Ramos (cell line): ENCODE data around the gene RAB25.
"Not testable (repeated sequence)": the region's sequence is repeated elsewhere in the genome, so short reads cannot be mapped to it uniquely, and the experiment has no call there.

ENCODE experiments used
- in situ Hi-C: fragments of 300-500 bp; cut with MboI; formaldehyde crosslinking; loops from one replicate; pipeline ENCODE4 v1.14.3; 2022; ENCODE audit warnings: low sequenced_read_pairs; ENCODE audit not compliant: unreplicated experiment

RAB25 gene

DNA sequence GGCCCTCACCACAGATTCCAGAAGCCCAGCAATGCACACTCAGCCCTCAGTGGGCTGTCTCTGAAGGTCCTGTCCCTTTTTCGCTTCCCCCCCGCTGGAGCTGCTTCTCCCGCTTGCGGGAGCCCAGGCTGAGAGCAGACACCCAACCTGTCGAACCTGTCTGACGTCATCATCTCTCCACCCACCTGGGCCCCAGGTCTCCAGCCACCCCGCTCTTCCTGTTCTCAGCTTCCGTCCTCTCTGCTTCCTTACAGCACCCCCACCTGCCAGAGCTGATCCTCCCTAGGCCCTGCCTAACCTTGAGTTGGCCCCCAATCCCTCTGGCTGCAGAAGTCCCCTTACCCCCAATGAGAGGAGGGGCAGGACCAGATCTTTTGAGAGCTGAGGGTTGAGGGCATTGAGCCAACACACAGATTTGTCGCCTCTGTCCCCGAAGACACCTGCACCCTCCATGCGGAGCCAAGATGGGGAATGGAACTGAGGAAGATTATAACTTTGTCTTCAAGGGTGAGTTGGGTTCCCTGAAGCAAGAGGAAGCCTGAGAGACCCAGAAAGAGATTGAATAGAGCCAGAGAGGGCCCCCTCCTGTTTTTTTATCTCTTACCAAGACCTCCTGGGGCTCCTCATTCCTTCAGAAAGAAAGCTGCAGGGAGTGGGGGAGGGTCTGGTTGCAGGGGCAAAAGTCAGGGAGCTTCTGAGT is at the start of gene RAB25:
RAB25 (plus strand) TSS at position 224 of the 700 bp plus-strand sequence; CDS start at position 465, 241 bp downstream.
- in situ Hi-C loops: loop anchor here (10.0 kb wide), 1 partner anchor 126 kb away; the partner anchor contains the start of gene KHDC4

DNA sequence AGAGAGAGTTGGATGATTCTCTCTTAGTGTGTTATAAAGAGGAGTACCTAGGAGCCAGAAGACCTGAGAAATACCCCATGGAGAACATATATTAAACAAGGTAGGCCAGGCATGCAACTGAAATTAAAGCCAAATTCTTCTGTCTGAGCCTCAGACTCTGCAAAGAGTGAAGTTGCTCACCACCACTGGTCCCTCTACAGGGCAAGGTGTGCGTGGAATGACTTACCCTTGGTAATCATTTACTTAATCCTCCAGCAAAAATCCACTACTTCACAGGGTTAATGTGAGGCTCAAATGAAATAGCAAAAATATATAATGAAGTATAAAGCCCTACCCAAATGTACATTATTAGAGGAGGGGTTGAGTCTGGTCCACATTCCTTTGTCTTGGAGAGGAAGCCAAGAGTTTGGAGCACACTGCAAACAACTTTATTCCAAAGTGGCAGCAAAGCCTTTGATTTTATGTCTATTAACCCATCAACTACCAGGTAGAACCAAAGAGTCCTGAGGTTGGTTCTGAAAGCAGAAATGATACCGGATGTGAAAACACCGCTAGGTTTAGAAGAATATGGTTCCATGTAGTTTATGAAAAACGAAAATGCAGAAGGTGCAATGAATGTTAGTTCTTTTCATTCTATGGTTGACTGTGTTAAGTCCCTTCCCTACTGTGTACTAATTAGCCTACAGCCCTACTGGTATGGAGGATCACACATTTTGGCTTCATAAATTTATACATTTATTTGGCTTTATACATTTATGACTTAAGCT is 48.7 kb upstream of the RAB25 start:
- in situ Hi-C loops: no loop called here

DNA sequence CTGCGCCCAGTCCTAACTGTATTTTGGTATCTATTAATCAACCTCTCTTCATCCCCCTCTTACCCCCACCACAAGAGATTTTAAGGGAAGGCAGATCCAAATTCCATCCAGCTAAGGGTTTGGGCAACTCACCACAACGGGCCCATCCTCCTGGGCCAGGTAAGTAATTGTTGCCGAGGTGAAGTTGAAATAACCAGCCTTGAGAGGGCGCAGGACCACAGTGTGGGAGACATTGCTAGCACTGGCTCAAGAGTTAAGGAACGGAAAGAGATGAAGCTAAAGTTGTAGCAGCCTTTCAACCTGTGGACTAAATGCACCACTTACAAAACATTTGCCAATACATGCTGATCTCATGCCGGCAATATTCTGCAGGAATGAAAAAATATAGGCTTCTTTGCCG is 46.1 kb upstream of the RAB25 start:
- in situ Hi-C loops: no loop called here

DNA sequence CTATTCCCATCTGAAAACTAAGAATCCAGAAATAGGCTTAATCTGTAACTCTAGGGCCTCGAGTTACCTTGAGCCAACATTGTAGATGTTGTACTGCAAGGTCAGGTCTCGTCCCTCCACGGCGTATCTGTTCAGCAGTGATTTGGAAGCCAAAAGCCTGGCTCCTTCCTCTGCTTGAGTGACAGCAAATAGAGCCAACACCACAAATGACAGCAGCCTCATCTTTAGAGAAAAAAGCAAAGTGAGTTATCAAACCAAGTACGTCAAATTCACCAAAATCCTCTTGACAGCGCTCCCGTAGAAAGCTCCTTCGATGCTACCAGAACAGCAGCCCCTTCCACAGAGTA is 41.0 kb upstream of the RAB25 start:
- in situ Hi-C loops: no loop called here

DNA sequence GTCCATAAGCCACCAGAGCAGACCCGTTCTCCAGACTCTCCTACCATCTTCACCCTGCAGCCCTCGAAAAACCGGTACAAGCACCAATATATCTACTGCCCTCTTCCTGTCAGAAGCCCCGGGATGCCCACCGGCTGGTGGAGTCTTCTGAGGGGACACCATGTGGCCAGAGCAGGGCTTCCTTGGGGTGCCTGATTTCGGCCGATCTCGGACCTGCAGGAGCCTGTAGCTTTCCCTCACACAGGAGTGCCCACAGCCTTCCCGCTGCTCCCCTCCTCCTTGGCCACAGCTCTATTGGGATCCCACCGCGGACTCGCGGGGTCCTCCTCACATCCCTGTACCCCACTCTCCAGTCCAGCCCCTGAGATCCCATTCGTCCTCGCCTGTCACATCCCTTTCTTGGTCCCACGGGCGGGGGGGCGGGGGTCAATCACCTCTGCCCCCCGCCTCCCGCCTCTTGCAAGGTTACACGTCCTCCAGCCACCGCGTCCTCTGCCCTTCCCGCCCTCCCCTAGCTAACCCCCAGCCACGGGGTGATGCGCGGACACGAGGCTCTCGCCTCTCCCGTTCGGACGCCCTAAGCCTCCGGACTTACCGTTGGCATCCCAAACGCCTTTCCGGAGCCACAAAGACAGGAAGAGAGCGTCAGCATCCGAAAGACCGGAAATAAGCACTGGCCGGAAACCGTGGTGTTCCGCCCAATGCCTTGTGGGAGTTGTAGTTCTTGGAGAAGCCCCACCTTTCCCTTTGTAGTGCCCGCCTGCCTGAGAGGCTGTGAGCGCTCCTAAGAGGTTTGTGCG is 40.5 kb upstream of the RAB25 start, which contains the start of gene SSR2:
SSR2 (minus strand) TSS at position 659 of the 800 bp plus-strand sequence. CDS start 784 bp downstream, outside the sequence.
- in situ Hi-C loops: no loop called here

DNA sequence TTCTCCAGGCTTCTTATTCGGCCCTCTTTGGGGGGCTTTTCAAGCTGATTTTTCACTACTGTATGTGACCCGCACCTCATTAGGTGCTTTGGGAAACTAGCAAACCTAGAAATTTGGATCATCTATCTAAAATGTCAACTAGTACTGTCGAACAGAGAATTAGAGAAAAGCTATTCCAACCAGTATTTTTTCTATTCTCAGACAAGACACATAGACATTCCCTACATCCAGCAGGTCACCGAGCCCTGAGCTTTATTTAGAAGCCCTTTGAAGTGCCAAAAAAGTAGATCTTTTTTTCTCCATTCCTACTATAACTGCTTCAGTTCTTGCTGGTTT is 39.9 kb upstream of the RAB25 start:
- in situ Hi-C loops: no loop called here

DNA sequence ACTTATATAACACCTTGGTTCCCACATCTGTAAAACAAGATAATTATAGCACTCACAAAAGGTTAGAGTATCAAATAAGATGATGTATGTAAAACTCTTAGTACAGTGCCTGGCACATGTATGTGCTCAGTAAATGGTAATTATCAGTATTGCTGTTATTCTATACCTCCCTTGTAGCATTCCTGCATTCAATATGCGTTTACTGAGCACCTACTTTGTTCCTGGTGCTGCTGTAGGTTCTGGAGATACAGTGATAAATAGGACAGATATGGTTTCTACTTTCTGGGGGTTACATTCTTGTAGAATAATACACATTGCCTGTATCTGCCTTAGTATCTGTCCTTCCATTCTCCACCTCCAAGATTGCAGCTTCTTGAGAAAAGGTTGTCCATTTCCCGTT is 39.0 kb upstream of the RAB25 start:
- in situ Hi-C loops: no loop called here

DNA sequence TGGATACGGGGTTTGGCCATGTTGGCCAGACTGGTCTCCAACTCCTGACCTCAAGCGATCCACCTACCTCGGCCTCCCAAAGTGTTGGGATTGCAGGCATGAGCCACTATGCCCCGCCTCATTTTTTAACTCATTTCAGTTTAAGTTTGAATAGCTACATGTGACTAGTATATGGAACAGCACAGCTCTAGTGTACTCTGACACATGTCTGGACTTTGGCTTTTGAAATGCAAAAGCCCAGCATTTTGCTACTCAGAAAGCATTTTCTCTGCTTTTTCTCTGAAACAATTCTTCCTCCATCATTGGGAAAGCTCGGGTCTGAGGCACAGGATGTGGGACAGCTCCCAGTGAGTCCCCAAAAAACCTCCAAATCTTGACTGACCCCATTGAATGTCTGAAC is 36.2 kb upstream of the RAB25 start:
- in situ Hi-C loops: no loop called here

DNA sequence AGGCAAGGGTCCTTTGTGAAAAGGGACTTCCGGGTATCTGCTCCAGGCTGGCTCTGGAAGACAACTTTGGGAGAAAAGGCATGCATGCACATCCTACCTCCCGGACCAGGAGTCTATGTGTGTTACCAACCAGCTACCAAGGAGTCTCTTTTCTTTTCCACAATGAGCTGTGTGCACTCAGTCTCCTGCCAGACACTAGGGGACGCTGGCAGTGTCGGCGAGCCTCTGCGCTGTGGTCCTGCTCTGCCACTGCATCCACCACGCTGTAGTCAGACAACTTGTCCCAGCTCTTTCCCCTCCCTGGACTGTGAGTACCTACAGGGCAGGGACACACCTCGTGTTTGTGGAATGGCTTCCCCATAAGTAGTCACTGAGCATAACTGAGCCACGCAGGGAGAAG is 35.1 kb upstream of the RAB25 start:
- in situ Hi-C loops: no loop called here

DNA sequence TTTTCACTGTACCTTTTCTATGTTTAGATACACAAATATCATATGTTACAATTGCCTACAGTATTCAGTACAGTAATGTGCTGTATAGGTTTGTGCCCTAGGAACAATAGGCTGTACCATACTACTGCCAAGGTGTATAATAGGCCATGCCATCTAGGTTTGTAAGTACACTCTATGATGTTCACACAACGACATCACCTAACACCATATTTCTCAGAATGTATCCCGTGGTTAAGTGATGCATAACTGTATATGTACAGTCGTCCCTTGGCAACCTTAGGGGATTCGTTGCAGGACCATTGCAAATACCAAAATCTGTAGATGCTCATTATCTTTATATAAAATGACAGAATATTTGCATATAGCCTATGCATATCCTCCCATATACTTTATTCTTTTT is 34.4 kb upstream of the RAB25 start:
- in situ Hi-C loops: no loop called here

DNA sequence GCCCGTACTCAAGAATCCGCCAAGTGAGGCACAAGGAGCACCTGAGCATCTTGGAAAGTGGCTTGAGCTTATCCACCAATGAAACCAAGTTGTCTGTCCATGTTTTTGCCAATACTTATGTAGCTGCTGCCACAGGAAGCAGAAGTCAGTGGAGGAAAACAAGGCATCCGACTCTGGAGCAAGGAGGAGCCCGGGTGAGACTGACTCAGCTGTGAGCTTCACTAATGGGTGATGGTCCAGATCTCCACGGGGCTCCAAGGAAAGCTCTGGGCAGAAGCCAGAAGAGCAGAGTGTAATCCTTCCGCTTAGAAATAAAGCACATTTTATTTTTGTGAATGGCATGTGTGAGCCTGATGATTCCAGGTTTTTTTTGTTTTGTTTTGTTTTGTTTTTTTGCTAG is 27.9 kb upstream of the RAB25 start:
- in situ Hi-C loops: no loop called here

DNA sequence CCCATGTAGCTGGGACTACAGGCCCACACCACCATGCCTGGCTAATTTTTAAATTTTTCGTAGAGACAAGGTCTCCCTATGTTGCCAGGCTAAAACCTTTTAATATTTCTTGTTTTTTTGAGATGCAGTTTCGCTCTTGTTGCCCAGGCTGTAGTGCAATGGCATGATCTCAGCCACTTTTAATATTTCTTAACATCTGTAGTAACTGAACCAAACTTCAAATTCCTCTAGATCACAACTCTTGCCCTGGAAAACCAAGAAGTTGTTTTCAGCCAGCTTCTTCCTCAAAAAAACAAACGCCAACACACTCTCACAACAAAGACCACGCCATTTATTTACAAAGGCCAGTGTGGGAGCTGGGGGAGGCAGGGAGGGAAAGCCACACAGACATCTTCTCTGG is 26.0 kb upstream of the RAB25 start:
- in situ Hi-C loops: not testable (repeated sequence)

DNA sequence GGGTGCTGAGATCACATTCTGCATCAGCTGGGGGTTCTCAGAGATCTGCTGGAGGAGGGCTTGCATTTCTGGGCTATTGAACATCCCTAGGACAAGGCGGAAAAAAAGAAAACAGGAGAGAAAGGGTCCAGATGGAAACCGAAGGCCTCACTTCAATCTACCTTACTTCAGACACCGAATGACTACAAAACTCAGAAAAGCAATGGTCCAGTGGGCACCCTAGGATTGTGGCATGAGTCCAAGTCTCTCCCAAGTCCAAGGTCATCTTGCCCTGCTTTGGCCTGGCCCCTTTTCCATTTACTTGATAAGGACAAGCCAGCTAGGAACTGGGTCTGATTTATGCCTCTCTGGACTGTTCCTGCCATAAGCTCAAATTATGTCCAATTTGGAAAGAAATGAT is 18.1 kb upstream of the RAB25 start:
- in situ Hi-C loops: no loop called here

DNA sequence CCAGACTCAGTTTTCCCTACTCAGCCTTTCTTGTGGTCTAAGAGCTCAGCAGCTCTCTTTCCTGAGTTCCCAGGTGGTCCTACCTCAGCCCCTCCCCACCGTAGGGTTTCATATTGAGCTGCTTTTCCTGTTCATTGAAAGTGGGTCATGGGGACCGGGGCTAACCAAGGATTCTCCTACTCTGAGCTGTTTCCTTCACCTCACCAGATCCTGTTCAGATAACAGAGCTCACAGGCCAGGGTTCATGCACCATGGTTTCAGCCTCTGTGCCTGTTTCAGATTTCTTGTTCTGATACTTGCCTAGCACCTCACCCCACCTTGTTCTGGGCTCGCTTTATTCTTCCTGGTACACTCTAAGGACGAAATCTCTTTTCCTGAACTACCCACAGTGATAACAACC is 15.9 kb upstream of the RAB25 start:
- in situ Hi-C loops: no loop called here

DNA sequence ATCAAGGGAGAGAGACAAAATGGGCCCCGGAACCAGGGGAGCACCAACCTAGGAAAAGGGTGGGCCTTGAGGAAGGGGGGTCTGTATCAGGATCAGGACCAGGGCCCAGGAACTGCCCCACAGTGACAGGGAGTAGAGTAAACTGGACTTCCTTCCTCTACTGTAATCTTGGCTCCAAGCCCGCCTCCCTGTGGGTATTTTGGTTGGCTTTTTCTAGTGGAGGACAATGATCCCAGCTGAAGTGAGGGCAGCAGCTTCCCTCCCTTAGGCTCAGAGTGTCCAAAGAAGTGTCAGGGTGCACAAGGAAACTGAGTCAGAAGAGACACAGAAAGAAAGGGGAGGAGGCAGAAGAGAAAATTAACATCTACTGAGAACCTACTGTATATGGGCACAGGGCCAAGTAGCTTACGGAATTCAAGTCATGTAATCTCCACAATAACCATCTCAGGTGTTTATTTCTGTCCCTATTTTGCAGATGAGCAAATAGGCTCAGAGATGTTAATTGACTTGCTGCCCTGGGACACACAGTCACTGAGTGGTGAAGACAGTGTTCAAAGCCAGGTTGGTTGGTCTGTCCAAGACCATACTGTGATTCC is 12.2 kb upstream of the RAB25 start:
- in situ Hi-C loops: no loop called here

DNA sequence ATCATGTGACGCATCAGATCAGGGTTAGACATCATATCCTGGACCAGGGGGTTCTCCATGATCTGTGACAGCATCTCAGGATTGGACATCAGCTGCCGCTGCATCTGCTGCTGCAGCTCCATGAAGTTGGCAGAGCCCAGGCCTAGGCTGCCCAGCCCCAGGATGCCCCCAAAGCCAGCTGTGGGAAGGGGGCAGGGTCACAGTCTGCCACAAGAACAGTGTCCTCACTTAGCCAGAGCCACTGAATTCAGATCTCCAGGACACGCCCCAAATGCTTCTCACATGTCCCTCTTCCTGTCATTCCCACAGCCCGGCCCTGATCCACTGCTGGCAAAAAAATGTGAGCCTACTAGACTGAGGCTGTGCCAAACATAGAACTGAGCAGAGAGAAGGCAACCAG is 10.6 kb upstream of the RAB25 start:
- in situ Hi-C loops: no loop called here

DNA sequence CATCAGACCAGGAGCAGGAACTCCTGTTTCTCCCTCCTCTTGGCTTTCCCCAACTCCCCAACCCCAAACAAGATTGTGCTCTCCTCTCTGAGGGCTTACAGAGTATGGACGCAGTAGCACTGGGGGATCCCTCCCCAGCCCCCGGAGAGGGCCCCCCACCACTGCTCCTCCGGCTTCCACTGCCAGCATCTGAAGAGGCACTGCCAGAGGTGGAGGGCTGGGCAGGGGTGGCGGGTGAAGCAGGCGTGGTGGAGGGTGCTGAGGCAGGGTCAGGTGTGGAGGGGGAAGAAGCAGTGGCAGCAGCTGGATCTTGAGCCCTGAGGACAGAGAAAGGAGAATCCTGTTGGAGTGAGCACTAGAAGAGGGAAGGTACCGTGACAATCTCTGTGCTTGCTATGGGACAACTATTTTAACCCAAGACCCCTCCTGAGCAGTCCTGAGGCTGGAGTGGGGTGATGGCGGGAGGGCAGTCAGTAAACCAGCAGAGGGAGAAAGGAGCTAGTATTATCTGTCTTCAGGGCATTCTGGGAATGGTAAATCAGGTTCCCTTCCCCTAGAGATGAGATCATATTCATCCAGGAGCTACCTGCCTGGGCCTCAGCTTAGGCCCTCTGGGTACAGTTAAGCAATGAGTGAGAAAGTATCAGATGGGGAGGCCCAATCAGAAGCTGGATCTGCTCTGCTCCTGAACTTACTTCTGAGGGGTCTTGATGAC is 9.8 kb upstream of the RAB25 start:
- in situ Hi-C loops: no loop called here

DNA sequence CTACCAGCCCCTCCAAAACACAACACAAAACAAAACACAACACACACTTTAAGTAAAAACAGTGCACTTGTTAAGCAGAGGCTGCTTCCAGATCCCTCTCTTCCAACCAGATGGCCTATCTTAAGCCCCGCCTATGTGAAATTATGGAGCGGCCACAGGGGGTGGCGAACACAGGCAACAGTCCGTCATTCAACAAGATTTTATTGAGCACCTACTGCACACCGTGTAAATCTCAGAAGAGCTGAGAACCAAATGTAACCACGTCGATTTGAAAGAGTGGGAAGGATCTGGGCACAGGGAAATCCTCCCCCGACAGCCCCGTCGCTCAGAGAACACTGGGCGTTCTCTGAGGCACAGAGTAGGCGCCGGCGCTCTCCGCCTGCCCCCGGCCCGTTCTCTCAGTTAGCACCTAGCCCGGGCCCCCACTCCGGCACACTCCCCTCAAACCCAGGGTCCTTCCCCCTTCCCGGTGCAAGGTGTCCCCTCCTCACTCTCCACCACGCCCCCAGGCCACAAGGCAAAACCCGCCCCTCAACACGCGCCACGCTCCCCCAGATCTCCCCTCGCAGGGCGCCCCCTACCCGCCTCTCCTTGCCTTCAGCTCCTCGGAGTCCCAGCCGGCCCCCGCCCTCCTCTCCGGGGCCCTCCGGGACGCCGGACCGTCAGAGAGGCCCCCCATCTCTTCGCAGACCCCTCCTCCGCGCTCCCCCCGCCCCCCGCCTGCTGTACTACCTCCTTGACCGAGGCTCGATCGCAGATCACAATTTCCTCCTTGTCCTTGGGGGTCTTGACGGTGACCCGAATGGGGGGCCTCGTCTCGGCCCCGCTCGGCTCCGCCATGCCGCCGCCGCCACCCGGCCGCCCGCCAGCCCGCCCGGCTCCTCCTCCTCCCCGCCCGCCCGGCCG is 7.8 kb upstream of the RAB25 start:
- in situ Hi-C loops: no loop called here
